Stimulated activated naive CD8-positive, alpha-beta T cell treated with anti-CD3 and anti-CD28 coated beads, Interleukin-15, Interleukin-2, amounts not matched to agents 100 U/mL and 50 U/mL, for 24 hours (primary cell): ENCODE results near the gene HSPA12A.

Experiments used
- ATAC-seq: fragments of 150-1000 bp; cut with Tn5 transposase; one replicate; pipeline ENCODE4 v1.10.0; 2021
- DNase-seq: peaks from one replicate; pipeline ENCODE4 v3.0.0; 2021

HSPA12A gene

GRCh38 chr10:116690356-116691322, 51.7 kb downstream of the HSPA12A start:
- ATAC-seq (no peak), DNase-seq (no peak)

- no peak for ATAC-seq
- no peak for DNase-seq
Measured at GRCh38 chr10:116689744-116690143, 52.6 kb downstream of the HSPA12A start.

GRCh38 chr10:116688741-116689495, 53.4 kb downstream of the HSPA12A start:
- ATAC-seq (no peak), DNase-seq (no peak)

GRCh38 chr10:116688241-116688711, 54.1 kb downstream of the HSPA12A start:
- no peak for ATAC-seq
- DNase-seq: no peak

- ATAC-seq: no peak
- DNase-seq: no peak
Measured at GRCh38 chr10:116687633-116688032, 54.7 kb downstream of the HSPA12A start.

- DNase-seq (no peak), ATAC-seq (no peak)
Measured at GRCh38 chr10:116686632-116687031, 55.7 kb downstream of the HSPA12A start.

- ATAC-seq (no peak), DNase-seq (no peak)
Measured at GRCh38 chr10:116685807-116686206, 56.6 kb downstream of the HSPA12A start.

GRCh38 chr10:116684781-116685180, 57.6 kb downstream of the HSPA12A start:
- ATAC-seq (no peak), DNase-seq (no peak)

- no peak for ATAC-seq
- DNase-seq: no peak
Measured at GRCh38 chr10:116683821-116684220, 58.5 kb downstream of the HSPA12A start.

- DNase-seq (no peak), ATAC-seq (no peak)
Measured at GRCh38 chr10:116683166-116683565, 59.2 kb downstream of the HSPA12A start.

- no peak for DNase-seq
- no peak for ATAC-seq
Measured at GRCh38 chr10:116679351-116679750, 63.0 kb downstream of the HSPA12A start.

GRCh38 chr10:116676633-116677032, 65.7 kb downstream of the HSPA12A start:
- no peak for DNase-seq
- no peak for ATAC-seq

GRCh38 chr10:116676118-116676517, 66.2 kb downstream of the HSPA12A start:
- ATAC-seq (no peak), DNase-seq (no peak)

- no peak for ATAC-seq
- no peak for DNase-seq
Measured at GRCh38 chr10:116674901-116675423, 67.4 kb downstream of the HSPA12A start.

GRCh38 chr10:116673866-116674265, 68.5 kb downstream of the HSPA12A start:
- ATAC-seq: no peak
- DNase-seq: no peak

GRCh38 chr10:116672891-116673290, 69.5 kb downstream of the HSPA12A start:
- ATAC-seq (no peak), DNase-seq (no peak)

GRCh38 chr10:116671274-116671926, 71.0 kb downstream of the HSPA12A start:
- ATAC-seq: no peak
- DNase-seq: no peak

- no peak for DNase-seq
- no peak for ATAC-seq
Measured at GRCh38 chr10:116670706-116671105, 71.7 kb downstream of the HSPA12A start.

- DNase-seq (no peak), ATAC-seq (no peak)
Measured at GRCh38 chr10:116669832-116670644, 72.3 kb downstream of the HSPA12A start.

- ATAC-seq (no peak), DNase-seq (no peak)
Measured at GRCh38 chr10:116669080-116669479, 73.3 kb downstream of the HSPA12A start.

GRCh38 chr10:116668446-116668845, 73.9 kb downstream of the HSPA12A start:
- ATAC-seq (no peak), DNase-seq (no peak)
